Skin epidermis (tissue), 12 donors: ENCODE measurements around the gene RMI2.
"Not testable (repeated sequence)": the region's sequence is repeated elsewhere in the genome, so short reads cannot be mapped to it uniquely, and the experiment has no call there.

Source experiments
- H3K27ac ChIP-seq, 21 experiments: fragments of 200-600 bp; sonication (generic) in 11 of 21; one replicate each; pipeline ENCODE4 v1.5.0; 2020; ENCODE audit warnings: mild to moderate bottlenecking in 3 of 21, inconsistent platforms in 2 of 21, moderate library complexity in 2 of 21
- H3K4me3 ChIP-seq, 7 experiments: fragments of 200-600 bp; sonication (generic) in 2 of 7; one replicate each; pipeline ENCODE4 v1.5.0; 2020; ENCODE audit warnings: inconsistent platforms in 2 of 7, mild to moderate bottlenecking in 2 of 7, moderate library complexity in 1 of 7

Gene RMI2

DNA sequence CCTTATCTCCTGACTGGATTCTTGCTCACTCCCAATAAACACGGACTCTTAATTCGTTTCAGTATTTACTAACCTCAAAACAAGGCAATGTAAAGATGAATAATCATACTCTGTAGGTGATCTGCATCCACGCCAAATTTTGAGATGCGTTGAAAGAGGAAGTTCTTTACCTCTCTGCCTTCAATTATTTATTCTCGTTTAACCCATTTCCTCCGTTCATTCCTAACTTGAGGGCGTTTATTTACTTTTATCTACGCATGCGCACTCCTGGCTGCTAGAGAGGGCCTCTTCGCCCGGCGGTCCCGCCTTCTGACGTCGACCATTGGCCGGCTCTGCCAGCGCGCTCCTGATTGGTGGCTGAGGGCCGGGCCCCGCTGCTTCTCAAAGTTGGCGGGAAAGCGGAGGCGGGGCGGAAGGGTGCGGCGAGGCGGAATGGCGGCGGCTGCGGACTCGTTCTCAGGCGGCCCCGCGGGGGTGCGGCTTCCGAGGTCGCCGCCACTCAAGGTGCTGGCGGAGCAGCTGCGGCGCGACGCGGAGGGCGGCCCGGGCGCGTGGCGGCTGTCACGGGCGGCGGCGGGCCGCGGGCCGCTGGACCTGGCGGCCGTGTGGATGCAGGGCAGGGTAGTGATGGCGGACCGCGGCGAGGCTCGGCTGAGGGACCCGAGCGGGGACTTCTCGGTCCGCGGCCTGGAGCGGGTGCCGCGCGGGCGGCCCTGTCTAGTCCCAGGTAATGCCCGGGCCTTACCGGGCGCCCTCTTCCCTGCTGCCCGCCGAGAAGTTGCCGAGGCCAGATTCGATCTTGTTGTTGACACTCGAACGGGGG is at the start of gene RMI2:
Gene RMI2 (plus strand): TSS at position 420 of the 823 bp plus-strand sequence. CDS start 13 bp downstream, at position 433.
- Histone ChIP-seq H3K4me3 (peak within 1 kb of the TSS; percentile 50 to 73 (median 60)), H3K27ac (peak within 1 kb of the TSS in 17 of 21 experiments; percentile 13 to 78 (median 60))

- Histone ChIP-seq H3K27ac (peak overlapping the region in 1 of 21 experiments; percentile 82), H3K4me3 (no peak overlapping the region)
Observed at GRCh38 chr16:11295672-11296071, 49.6 kb upstream of the RMI2 start.

DNA sequence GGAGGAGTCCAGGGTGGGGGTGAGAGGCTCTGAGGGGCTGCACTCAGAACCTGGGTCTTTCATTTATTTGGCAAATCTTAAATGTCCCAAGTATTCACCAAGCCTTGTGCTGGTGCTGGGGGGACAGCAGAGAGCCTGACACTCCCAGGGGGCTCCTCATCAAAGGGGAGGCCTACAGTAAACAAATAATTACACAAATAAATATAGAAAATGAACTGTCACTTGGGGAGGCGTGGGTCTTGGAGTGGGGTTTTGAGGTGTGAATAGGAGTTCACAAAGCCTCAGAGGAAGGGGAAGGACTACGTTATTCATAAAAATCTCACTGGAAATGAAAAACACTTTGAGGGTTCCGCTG is 48.9 kb upstream of the RMI2 start:
- H3K27ac ChIP-seq: peak overlapping the region in 1 of 21 experiments; percentile 82
- H3K4me3 ChIP-seq: no peak overlapping the region

DNA sequence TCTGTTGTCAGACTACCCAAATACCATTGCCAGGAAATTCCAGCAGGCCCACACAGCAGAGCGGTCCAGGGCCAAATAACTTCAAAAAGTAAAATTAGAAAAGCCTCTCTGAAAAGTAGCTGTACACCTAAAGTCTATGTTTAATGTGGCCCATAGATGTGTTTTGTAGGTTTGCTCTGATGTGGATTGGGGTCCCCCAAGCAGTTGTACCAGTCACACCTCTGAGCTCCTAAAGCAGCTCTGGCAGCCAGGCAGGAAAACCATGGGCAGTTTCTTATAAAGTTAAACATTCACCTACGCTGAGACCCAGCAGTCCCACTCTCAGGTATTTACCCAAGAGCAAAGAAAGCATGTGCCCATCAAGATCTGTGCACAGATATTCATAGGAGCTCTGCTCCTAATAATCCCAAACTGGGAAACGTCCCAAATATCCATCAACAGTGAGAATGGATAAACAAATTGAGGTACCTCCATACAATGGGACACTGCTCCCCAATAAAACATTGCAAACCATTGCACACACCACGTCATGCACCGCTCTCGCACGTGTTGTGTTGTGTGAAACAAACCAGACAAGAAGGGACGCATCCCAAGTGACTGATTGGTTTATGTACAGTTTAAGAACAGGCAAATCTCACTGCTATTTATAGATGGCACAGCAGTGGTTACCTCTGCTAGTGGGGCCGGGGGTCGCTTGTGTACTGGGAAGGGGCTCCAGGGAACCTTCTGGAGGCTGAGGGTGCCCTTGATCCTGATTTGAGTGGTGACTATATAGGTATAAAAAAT is 48.4 kb upstream of the RMI2 start:
- Histone ChIP-seq H3K27ac (peak overlapping the region in 9 of 21 experiments; percentile 11 to 82 (median 35)), H3K4me3 (peak overlapping the region in 1 of 7 experiments; percentile 22)

DNA sequence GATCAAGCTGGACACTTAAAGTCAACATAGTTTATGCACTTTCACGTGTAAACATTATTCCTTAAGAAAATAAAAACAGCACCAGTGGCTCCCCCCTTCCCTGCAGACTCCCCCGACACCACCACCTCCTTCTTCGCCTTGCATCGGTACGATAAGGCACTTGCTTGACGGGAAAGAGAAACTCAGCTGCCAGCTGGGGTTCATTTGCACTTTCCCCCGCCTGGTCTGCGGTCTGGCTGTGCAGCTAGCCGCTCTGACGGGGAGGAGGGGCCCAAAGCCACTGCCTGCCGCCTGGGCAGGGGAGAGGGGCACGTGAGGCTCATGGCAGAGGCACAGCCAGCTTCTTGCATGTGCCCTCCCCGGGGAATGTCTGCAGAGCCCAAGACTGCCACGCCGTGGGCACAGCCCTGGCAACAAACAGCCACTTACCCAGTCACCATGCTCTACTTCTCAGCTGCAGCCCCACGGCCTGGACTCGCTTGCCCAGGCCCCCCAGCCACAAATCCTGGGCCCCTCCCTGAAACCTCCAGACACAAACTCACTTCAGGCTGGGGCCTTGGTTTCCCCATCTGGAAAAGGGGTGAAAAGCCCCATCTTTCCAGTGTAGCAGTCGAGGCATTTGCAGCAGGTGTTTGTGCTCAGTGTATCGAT is 47.6 kb upstream of the RMI2 start:
- Histone ChIP-seq H3K4me3 (peak overlapping the region in 1 of 7 experiments; percentile 22), H3K27ac (peak overlapping the region in 11 of 21 experiments; percentile 11 to 82 (median 35))

DNA sequence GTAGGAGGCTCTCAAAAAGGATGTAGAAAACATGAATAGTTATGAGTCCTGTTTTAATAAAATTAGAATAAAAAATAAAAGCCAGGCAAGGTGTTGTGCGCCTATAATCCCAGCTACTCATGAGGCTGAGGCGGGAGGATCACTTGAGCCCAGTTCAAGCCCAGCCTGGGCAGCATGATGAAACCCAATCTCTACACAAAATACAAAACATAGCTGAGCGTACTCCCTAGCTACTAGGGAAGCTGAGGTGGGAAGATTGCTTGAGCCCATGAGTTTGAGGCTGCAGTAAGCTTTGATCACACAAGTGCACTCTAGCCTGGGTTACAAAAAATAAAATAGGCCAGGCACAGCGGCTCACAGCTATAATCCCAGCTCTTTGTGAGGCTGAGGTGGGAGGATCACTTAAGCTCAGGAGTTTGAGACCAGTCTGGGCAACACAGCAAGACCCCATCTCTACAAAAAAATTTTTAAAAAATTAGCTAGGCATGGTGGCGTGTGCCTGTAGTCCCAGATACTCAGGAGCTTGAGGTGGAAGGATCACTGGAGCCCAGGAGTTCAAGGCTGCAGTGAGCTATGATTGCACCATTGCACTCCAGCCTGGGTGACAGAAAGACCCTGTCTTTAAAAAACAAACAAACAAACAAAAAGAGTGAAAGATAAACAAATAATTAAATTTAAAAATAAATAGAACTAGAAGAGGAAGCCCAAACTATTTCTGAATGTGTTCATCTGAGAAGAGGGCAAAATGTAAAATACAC is 46.9 kb upstream of the RMI2 start:
- Histone ChIP-seq H3K27ac (peak overlapping the region in 5 of 21 experiments; percentile 18 to 82 (median 35)), H3K4me3 (no peak overlapping the region)

- peak overlapping the region in 1 of 21 experiments; percentile 73 for H3K27ac ChIP-seq
- not testable (repeated sequence) for H3K4me3 ChIP-seq
Observed at GRCh38 chr16:11298950-11299547, 46.2 kb upstream of the RMI2 start.

- Histone ChIP-seq H3K4me3 (no peak overlapping the region), H3K27ac (peak overlapping the region in 1 of 21 experiments; percentile 73)
Observed at GRCh38 chr16:11299865-11300559, 45.2 kb upstream of the RMI2 start.

GRCh38 chr16:11300560-11300892 is 44.7 kb upstream of the RMI2 start:
- H3K4me3 ChIP-seq: no peak overlapping the region

GRCh38 chr16:11301645-11302501 is 43.4 kb upstream of the RMI2 start:
- no peak overlapping the region for H3K4me3 ChIP-seq
- peak overlapping the region in 1 of 21 experiments; percentile 73 for H3K27ac ChIP-seq

More at GRCh38 chr16:11300560-11300892, 44.7 kb upstream of the RMI2 start:
- H3K27ac ChIP-seq: peak overlapping the region in 1 of 21 experiments; percentile 73

DNA sequence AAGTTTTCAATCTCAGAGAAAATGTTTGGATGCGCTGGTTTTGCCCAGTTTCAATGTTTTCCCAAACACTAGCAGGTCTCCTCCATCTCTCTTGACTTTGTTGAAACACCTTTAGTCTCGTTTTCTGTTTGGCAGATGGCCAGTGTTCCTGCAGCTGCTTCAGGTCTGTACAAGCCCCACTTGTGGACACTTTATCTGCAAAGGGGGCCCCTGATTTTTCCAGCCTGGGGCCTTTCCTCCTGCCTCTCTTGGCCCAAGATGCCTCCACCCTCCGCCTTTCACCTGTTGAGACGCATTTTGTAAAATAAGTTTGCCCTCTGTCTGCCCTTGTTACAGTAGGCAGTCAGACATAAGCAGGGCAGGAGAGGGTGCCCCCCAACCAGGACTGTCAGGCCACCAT is 42.3 kb upstream of the RMI2 start:
- H3K4me3 ChIP-seq: no peak overlapping the region
- H3K27ac ChIP-seq: peak overlapping the region in 1 of 21 experiments; percentile 3

DNA sequence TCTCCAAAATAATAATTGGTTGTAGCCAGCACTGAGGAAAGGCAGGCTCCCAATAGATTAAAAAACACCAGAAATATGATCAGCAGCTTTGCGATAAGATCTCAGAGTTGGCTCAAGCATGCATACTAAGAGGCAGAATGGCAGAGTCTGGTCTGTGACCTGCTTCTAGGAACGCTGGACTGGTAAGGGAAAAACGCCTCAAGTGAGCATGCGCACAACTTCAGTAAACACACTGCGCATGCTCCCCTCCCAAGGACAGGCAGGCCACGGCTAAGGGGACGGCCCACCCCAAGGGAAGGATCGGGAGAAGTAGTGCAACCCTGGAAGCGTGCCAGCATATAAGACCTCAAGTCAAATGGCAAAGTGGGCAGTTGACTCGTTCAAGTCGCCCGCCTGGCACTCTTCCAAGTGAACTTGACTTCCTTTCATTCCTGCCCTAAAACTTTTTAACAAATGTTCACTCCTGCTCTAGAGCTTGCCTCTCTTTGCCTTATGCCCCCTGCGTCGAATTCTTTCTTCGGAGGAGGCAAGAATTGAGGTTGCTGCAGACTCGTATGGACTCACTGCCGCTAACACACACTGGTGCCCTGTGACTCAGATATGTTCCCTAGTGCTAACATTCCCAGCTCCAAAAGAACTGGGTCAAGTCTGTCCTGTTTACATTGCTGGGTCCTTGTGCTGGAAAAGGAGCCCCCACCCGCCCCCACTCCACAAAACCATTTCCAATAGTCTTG is 41.7 kb upstream of the RMI2 start:
- peak overlapping the region in 1 of 21 experiments; percentile 3 for H3K27ac ChIP-seq
- H3K4me3 ChIP-seq: no peak overlapping the region

DNA sequence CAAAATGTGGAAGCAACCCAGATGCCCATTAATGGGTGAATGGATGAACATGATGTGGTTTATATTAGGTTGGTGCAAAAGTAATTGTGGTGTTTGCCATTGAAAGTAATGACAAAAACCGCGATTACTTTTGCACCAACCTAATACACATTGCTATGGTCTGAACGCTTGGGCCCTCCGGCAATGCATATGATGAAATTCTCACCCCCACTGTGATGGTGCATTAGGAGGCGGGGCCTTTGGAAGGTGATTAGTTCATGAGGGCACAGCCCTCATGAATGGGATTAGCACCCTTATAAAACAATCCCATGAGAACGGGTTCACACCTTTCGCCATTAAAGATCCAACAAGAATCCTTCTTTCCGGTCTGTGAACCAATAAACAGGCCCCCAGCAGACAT is 38.9 kb upstream of the RMI2 start:
- Histone ChIP-seq H3K27ac (no peak overlapping the region), H3K4me3 (no peak overlapping the region)

DNA sequence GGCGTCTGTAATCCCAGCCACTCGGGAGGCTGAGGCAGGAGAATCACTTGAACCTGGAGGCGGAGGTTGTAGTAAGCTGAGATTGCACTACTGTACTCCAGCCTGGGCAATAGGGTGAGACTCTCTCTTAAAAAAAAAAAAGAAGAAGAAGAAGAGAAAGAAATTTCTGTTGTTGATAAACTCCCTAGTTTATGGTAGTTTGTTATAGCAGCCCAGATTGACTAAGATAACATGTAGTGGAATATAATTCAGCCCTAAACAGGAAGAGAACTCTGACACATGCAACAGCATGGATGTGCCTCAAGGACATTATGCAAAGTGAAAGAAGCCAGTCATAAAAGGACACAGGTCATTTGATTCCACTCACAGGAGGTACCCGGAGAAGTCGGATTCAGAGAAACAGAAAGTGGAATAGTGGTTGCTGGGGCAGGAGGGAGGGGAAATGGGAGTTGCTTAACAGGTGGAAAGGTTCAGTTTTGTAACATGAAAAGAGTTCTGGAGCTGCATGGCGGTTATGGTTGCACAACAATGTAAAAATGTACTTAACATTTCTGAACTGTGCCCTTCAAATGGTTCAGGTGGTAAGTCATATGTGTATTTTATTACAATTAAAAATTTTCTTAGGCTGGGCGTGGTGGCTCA is 38.1 kb upstream of the RMI2 start:
- Histone ChIP-seq H3K4me3 (no peak overlapping the region), H3K27ac (peak overlapping the region in 2 of 21 experiments; percentile 11 to 17)

GRCh38 chr16:11307639-11308492 is 37.4 kb upstream of the RMI2 start:
- peak overlapping the region in 2 of 21 experiments; percentile 11 to 17 for H3K27ac ChIP-seq

More at GRCh38 chr16:11307639-11308492, 37.4 kb upstream of the RMI2 start:
- H3K4me3 ChIP-seq: no peak overlapping the region
